ENCODE results near the gene CCDC88B.

DNA sequence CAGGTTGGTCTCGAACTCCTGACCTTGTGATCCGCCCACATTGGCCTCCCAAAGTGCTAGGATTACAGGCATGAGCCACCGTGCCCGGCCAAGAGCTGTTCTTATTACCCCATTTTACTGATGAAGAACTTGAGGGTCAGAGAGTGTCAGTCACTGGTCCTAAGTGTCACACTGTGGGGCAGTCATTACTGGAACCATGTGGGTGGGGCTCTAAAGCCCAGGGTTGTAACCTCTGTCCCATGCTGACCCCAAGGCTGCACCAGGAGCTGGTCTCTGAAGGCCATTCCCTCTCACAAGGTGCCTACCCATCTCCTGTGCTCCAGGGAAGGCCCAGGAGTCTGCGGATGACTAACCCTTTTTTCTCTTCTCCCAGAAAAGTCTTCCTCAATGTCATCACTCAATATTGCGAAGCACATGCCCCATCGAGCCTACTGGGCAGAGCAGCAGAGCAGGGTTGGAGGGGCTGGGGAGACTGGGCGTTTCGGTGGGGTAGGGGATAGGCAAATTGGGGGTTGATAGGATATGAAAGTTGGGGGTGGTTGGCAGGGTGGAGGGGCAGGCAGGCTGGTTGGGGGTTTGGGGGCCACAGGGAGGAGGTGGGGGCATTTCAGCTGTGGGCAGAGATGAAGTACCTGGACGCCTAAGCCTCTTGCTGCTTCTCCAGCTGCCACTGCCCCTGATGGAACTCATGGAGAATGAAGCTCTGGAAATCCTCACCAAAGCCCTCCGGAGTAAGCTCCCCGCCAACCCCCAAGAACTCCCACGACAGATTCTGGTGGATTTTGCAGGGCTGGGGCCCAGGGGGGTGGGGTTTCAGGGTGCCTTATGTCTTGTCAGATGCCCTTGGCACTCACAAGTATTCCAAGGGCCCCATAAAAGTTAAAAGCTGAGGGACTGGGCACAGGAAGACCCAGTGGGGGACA lies 36.6 kb upstream of the CCDC88B start:
- TF ChIP-seq, protein P1, sequence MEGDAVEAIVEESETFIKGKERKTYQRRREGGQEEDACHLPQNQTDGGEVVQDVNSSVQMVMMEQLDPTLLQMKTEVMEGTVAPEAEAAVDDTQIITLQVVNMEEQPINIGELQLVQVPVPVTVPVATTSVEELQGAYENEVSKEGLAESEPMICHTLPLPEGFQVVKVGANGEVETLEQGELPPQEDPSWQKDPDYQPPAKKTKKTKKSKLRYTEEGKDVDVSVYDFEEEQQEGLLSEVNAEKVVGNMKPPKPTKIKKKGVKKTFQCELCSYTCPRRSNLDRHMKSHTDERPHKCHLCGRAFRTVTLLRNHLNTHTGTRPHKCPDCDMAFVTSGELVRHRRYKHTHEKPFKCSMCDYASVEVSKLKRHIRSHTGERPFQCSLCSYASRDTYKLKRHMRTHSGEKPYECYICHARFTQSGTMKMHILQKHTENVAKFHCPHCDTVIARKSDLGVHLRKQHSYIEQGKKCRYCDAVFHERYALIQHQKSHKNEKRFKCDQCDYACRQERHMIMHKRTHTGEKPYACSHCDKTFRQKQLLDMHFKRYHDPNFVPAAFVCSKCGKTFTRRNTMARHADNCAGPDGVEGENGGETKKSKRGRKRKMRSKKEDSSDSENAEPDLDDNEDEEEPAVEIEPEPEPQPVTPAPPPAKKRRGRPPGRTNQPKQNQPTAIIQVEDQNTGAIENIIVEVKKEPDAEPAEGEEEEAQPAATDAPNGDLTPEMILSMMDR (IDR thresholded peaks at IDR 0.05) = no peak
- TF ChIP-seq POLR2A (IDR thresholded peaks at IDR 0.05) = no peak

All from esophagus squamous epithelium (tissue), 4 donors.